Ureter (tissue), 1 donor: ENCODE data around the gene DDAH2. TPM values are rescaled to one million over a fixed set of nuclear protein-coding genes. Genes with fewer than 3 reads are reported as not detected.
"Not testable (repeated sequence)": the region's sequence is repeated elsewhere in the genome, so short reads cannot be mapped to it uniquely, and the experiment has no call there.

Source experiments
- DNase-seq: peaks from one replicate; pipeline ENCODE4 v3.0.0-alpha.2; 2020; ENCODE audit warnings: low spot score
- total RNA-seq: library from RNA; stranded (reverse); gene quantifications from one replicate; pipeline ENCODE4 v1.2.4, GENCODE V29; 2023
- donor health status: DM: yes; HTN: yes; CAD: no.

The DDAH2 gene
- total RNA-seq, 1 donor from 2014 or later: 33.3 TPM

GRCh38 chr6:31713991-31714684 lies 15.0 kb downstream of the DDAH2 start:
- DNase-seq: no peak

GRCh38 chr6:31713465-31713864 lies 15.6 kb downstream of the DDAH2 start:
- no peak for DNase-seq

- no peak for DNase-seq
Observed at GRCh38 chr6:31712296-31712695, 16.8 kb downstream of the DDAH2 start.

GRCh38 chr6:31711233-31711632 lies 17.9 kb downstream of the DDAH2 start:
- DNase-seq: no peak

- DNase-seq: no peak
Observed at GRCh38 chr6:31710523-31711219, 18.4 kb downstream of the DDAH2 start.

- DNase-seq: not testable (repeated sequence)
Observed at GRCh38 chr6:31709157-31709556, 19.9 kb downstream of the DDAH2 start.

GRCh38 chr6:31708224-31708623 lies 20.9 kb downstream of the DDAH2 start:
- no peak for DNase-seq

GRCh38 chr6:31707701-31708100 lies 21.4 kb downstream of the DDAH2 start:
- DNase-seq: no peak

GRCh38 chr6:31706599-31706998 lies 22.5 kb downstream of the DDAH2 start, which contains the start of gene LY6G6F:
TSS of gene LY6G6F (plus strand) at chr6:31706866. CDS start at chr6:31706907, 41 bp downstream.
- no peak for DNase-seq

- DNase-seq: no peak
Observed at GRCh38 chr6:31705931-31706330, 23.2 kb downstream of the DDAH2 start.

GRCh38 chr6:31702819-31703716 lies 26.0 kb downstream of the DDAH2 start, which contains the start of gene ABHD16A:
TSS of gene ABHD16A (minus strand) at chr6:31703324. CDS start at chr6:31703281, 43 bp downstream.
- DNase-seq: peak; percentile 99

- no peak for DNase-seq
Observed at GRCh38 chr6:31702405-31702818, 26.7 kb downstream of the DDAH2 start.

GRCh38 chr6:31701666-31702404 lies 27.3 kb downstream of the DDAH2 start:
- DNase-seq: no peak

GRCh38 chr6:31700740-31701401 lies 28.2 kb downstream of the DDAH2 start:
- DNase-seq: no peak

- DNase-seq: no peak
Observed at GRCh38 chr6:31697555-31697954, 31.5 kb downstream of the DDAH2 start.

- DNase-seq: no peak
Observed at GRCh38 chr6:31693535-31693934, 35.6 kb downstream of the DDAH2 start.

- no peak for DNase-seq
Observed at GRCh38 chr6:31692886-31693285, 36.2 kb downstream of the DDAH2 start.

GRCh38 chr6:31692353-31692752 lies 36.7 kb downstream of the DDAH2 start:
- DNase-seq: no peak

- no peak for DNase-seq
Observed at GRCh38 chr6:31691564-31692108, 37.5 kb downstream of the DDAH2 start.

- DNase-seq: no peak
Observed at GRCh38 chr6:31691078-31691463, 38.0 kb downstream of the DDAH2 start.
